GM06990 (cell line): ENCODE results near the gene FALEC.

ENCODE experiments used
- DNase-seq: peaks from one replicate; pipeline ENCODE4 v3.0.0-alpha.2; 2011; ENCODE audit not compliant: insufficient read length; ENCODE audit errors: extremely low read depth
- H3K27me3 ChIP-seq: replicated peaks from 2 replicates; pipeline ENCODE4 v1.6.0; 2011; ENCODE audit warnings: low read length; ENCODE audit not compliant: control insufficient read depth, insufficient read depth
- H3K36me3 ChIP-seq: 2 replicates; pipeline ENCODE4 v1.5.1; 2011; ENCODE audit warnings: low read length; ENCODE audit not compliant: control insufficient read depth, insufficient read depth
- H3K4me3 ChIP-seq: replicated peaks from 2 replicates; pipeline ENCODE4 v1.5.1; 2011; ENCODE audit warnings: low read depth, mild to moderate bottlenecking, control low read depth, low read length
- TF ChIP-seq, protein P1 (sequence below): IDR thresholded peaks from 2 replicates; pipeline ENCODE4 v1.5.1; 2011; ENCODE audit warnings: low read length, control low read depth, mild to moderate bottlenecking, inconsistent platforms; ENCODE audit not compliant: insufficient read depth, poor library complexity, severe bottlenecking

Gene FALEC

GRCh38 chr1:150559656-150560010, 44.1 kb downstream of the FALEC start:
- TF ChIP-seq, protein P1, sequence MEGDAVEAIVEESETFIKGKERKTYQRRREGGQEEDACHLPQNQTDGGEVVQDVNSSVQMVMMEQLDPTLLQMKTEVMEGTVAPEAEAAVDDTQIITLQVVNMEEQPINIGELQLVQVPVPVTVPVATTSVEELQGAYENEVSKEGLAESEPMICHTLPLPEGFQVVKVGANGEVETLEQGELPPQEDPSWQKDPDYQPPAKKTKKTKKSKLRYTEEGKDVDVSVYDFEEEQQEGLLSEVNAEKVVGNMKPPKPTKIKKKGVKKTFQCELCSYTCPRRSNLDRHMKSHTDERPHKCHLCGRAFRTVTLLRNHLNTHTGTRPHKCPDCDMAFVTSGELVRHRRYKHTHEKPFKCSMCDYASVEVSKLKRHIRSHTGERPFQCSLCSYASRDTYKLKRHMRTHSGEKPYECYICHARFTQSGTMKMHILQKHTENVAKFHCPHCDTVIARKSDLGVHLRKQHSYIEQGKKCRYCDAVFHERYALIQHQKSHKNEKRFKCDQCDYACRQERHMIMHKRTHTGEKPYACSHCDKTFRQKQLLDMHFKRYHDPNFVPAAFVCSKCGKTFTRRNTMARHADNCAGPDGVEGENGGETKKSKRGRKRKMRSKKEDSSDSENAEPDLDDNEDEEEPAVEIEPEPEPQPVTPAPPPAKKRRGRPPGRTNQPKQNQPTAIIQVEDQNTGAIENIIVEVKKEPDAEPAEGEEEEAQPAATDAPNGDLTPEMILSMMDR: no peak
- H3K4me3 ChIP-seq: no peak overlapping the region
- no peaks in the 10 kb centered on the region for H3K36me3 ChIP-seq
- H3K27me3 ChIP-seq: no peaks in the 10 kb centered on the region
- no peak for DNase-seq

- Histone ChIP-seq H3K4me3 (no peak overlapping the region), H3K27me3 (no peaks in the 10 kb centered on the region), H3K36me3 (no peaks in the 10 kb centered on the region)
- DNase-seq: peak; percentile 70
- TF ChIP-seq, protein P1: peak; percentile 94
These were observed 44.5 kb downstream of the FALEC start for GRCh38 chr1:150560011-150560438.

GRCh38 chr1:150560576-150561253, 45.2 kb downstream of the FALEC start:
- DNase-seq: no peak
- TF ChIP-seq, protein P1: peak; percentile 96

GRCh38 chr1:150561254-150561973, 45.9 kb downstream of the FALEC start:
- TF ChIP-seq, protein P1: peak; percentile 5
- Histone ChIP-seq H3K36me3 (no peaks in the 10 kb centered on the region), H3K27me3 (no peaks in the 10 kb centered on the region), H3K4me3 (peak overlapping the region; percentile 68)
- peak; percentile 82 for DNase-seq

More at GRCh38 chr1:150560576-150561253, 45.2 kb downstream of the FALEC start:
- no peaks in the 10 kb centered on the region for H3K36me3 ChIP-seq
- no peaks in the 10 kb centered on the region for H3K27me3 ChIP-seq
- peak overlapping the region; percentile 68 for H3K4me3 ChIP-seq

- DNase-seq: peak; percentile 87
- no peaks in the 10 kb centered on the region for H3K27me3 ChIP-seq
- H3K4me3 ChIP-seq: peak overlapping the region; percentile 68
- H3K36me3 ChIP-seq: no peaks in the 10 kb centered on the region
- TF ChIP-seq, protein P1: no peak
These were observed 46.5 kb downstream of the FALEC start for GRCh38 chr1:150561974-150562445.
